HEK293T (cell line): ENCODE results near the gene POLR3E.

Experiments used
- CTCF ChIA-PET: fragments of 350-600 bp; formaldehyde crosslinking; extraction: SDS; loops from one replicate; lab custom pipeline; 2021; ENCODE audit warnings: antibody characterized with exemption, inconsistent platforms; lab: Yijun Ruan, JAX
- POLR2A ChIA-PET: fragments of 350-600 bp; formaldehyde crosslinking; extraction: SDS; loops from one replicate; lab custom pipeline; 2020; ENCODE audit warnings: antibody characterized with exemption, inconsistent platforms; lab: Yijun Ruan, JAX
- DNase-seq: peaks from one replicate; pipeline ENCODE4 v3.0.0; 2012; ENCODE audit warnings: mixed read lengths; ENCODE audit errors: extremely low spot score
- ARNT ChIP-seq: fragments of 450-650 bp; IDR thresholded peaks from 2 replicates; pipeline ENCODE4 v1.6.1; 2017; ENCODE audit warnings: mild to moderate bottlenecking
- BHLHE40 ChIP-seq: fragments of 450-650 bp; IDR thresholded peaks from 2 replicates; pipeline ENCODE4 v1.6.1; 2016; ENCODE audit warnings: mild to moderate bottlenecking, moderate library complexity, borderline replicate concordance
- CTBP1 ChIP-seq: fragments of 450-650 bp; IDR thresholded peaks from 2 replicates; pipeline ENCODE4 v1.6.1; 2016; ENCODE audit warnings: borderline replicate concordance
- ELF4 ChIP-seq: fragments of 450-650 bp; IDR thresholded peaks from 2 replicates; pipeline ENCODE4 v1.6.1; 2017; ENCODE audit warnings: antibody characterized with exemption
- FOXA1 ChIP-seq: fragments of 450-650 bp; IDR thresholded peaks from 2 replicates; pipeline ENCODE4 v1.6.1; 2016; ENCODE audit warnings: mild to moderate bottlenecking
- FOXK2 ChIP-seq: fragments of 450-650 bp; IDR thresholded peaks from 2 replicates; pipeline ENCODE4 v1.6.1; 2016; ENCODE audit warnings: mild to moderate bottlenecking
- FOXM1 ChIP-seq: fragments of 450-650 bp; IDR thresholded peaks from 2 replicates; pipeline ENCODE4 v1.6.1; 2017; ENCODE audit warnings: mild to moderate bottlenecking, borderline replicate concordance
- HDGF ChIP-seq: fragments of 450-650 bp; IDR thresholded peaks from 2 replicates; pipeline ENCODE4 v1.6.1; 2017; ENCODE audit warnings: antibody characterized with exemption, borderline replicate concordance
- L3MBTL2 ChIP-seq: fragments of 450-650 bp; conservative IDR thresholded peaks from 2 replicates; pipeline ENCODE4 v1.6.1; 2016; ENCODE audit warnings: mild to moderate bottlenecking
- LEF1 ChIP-seq: fragments of 450-650 bp; IDR thresholded peaks from 2 replicates; pipeline ENCODE4 v1.6.1; 2017; ENCODE audit warnings: mild to moderate bottlenecking, borderline replicate concordance
- NFRKB ChIP-seq: fragments of 450-650 bp; IDR thresholded peaks from 2 replicates; pipeline ENCODE4 v1.6.1; 2016; ENCODE audit warnings: mild to moderate bottlenecking, moderate library complexity
- PKNOX1 ChIP-seq: fragments of 450-650 bp; IDR thresholded peaks from 2 replicates; pipeline ENCODE4 v1.6.1; 2016
- SP1 ChIP-seq: fragments of 450-650 bp; IDR thresholded peaks from 2 replicates; pipeline ENCODE4 v1.6.1; 2017
- SUZ12 ChIP-seq: fragments of 450-650 bp; IDR thresholded peaks from 2 replicates; pipeline ENCODE4 v1.6.1; 2016; ENCODE audit warnings: mild to moderate bottlenecking
- TARDBP ChIP-seq: fragments of 450-650 bp; IDR thresholded peaks from 2 replicates; pipeline ENCODE4 v1.6.1; 2016
- ZNF384 ChIP-seq: fragments of 450-650 bp; IDR thresholded peaks from 2 replicates; pipeline ENCODE4 v1.6.1; 2016

The POLR3E gene

GRCh38 chr16:22278441-22279230 lies 18.6 kb upstream of the POLR3E start:
- POLR2A ChIA-PET: no interaction called here
- no peak for DNase-seq
- TF ChIP-seq ZNF384 (no peak), BHLHE40 (no peak), ARNT (no peak), SP1 (no peak)
- CTCF ChIA-PET: no interaction called here

GRCh38 chr16:22282254-22282892 lies 14.8 kb upstream of the POLR3E start:
- CTCF ChIA-PET: no interaction called here
- TF ChIP-seq BHLHE40 (no peak), SUZ12 (no peak), ZNF384 (no peak), PKNOX1 (no peak), TARDBP (no peak), NFRKB (no peak), FOXK2 (no peak), CTBP1 (no peak), FOXA1 (no peak), ARNT (no peak), LEF1 (no peak), FOXM1 (no peak), L3MBTL2 (no peak)
- POLR2A ChIA-PET: interaction anchor here (1.4 kb wide), 1 partner anchor 16 kb away, joined by 3 read pairs; no protein-coding TSS in a partner anchor
- no peak for DNase-seq

GRCh38 chr16:22284637-22285036 lies 12.6 kb upstream of the POLR3E start:
- POLR2A ChIA-PET: interaction anchor here (1.3 kb wide), 1 partner anchor 12 kb away, joined by 3 read pairs; no protein-coding TSS in a partner anchor
- TF ChIP-seq NFRKB: no peak
- no peak for TF ChIP-seq PKNOX1
- no peak for TF ChIP-seq CTBP1
- TF ChIP-seq SP1: no peak
- no peak for TF ChIP-seq L3MBTL2
- no peak for TF ChIP-seq FOXA1
- no peak for TF ChIP-seq FOXM1
- no peak for DNase-seq
- CTCF ChIA-PET: no interaction called here

GRCh38 chr16:22285080-22285479 lies 12.1 kb upstream of the POLR3E start:
- DNase-seq: no peak
- ChIA-PET POLR2A (interaction anchor here (1.3 kb wide), 1 partner anchor 12 kb away, joined by 3 read pairs; no protein-coding TSS in a partner anchor), CTCF (interaction anchor here (0.6 kb wide), 1 partner anchor 15 kb away, joined by 3 read pairs; no protein-coding TSS in a partner anchor)
- no peak for TF ChIP-seq SUZ12
- TF ChIP-seq FOXA1: no peak
- no peak for TF ChIP-seq SP1
- no peak for TF ChIP-seq TARDBP
- no peak for TF ChIP-seq PKNOX1
- TF ChIP-seq BHLHE40: no peak
- no peak for TF ChIP-seq NFRKB
- TF ChIP-seq ZNF384: no peak
- no peak for TF ChIP-seq FOXK2
- no peak for TF ChIP-seq LEF1
- no peak for TF ChIP-seq CTBP1
- no peak for TF ChIP-seq ARNT
- TF ChIP-seq L3MBTL2: no peak
- no peak for TF ChIP-seq ELF4
- TF ChIP-seq HDGF: no peak
- no peak for TF ChIP-seq FOXM1

GRCh38 chr16:22291020-22291419 lies 6.2 kb upstream of the POLR3E start:
- ChIA-PET POLR2A (no interaction called here), CTCF (no interaction called here)
- TF ChIP-seq PKNOX1 (no peak), SUZ12 (no peak), FOXK2 (no peak), CTBP1 (no peak), ELF4 (no peak), NFRKB (no peak), LEF1 (no peak), BHLHE40 (no peak), ZNF384 (no peak), FOXM1 (no peak), FOXA1 (no peak), L3MBTL2 (no peak), HDGF (no peak), SP1 (no peak), TARDBP (no peak)
- DNase-seq: no peak
